HEK293 (cell line): ENCODE measurements around the gene TMEM240.

Source experiments
- CTCF ChIA-PET: fragments of 350-600 bp; formaldehyde crosslinking; extraction: SDS; loops from one replicate; lab custom pipeline; 2021; ENCODE audit warnings: antibody characterized with exemption; lab: Yijun Ruan, JAX
- POLR2A ChIA-PET: fragments of 300-600 bp; formaldehyde crosslinking; extraction: SDS; loops from one replicate; lab custom pipeline; 2020; ENCODE audit warnings: antibody characterized with exemption, inconsistent platforms; lab: Yijun Ruan, JAX
- H3K27ac ChIP-seq: fragments of 200-500 bp; sonication (Bioruptor generic); 2 replicates; pipeline ENCODE4 v1.5.1; 2014; ENCODE audit warnings: low read depth, low read length, control low read depth, inconsistent platforms; ENCODE audit errors: extremely low read depth
- H3K36me3 ChIP-seq, 2 experiments: fragments of 200-500 bp in 1 of 2; sonication (Bioruptor generic) in 1 of 2; 1 replicate in 1 of 2; 2 replicates in 1 of 2; pipeline ENCODE4 v1.5.1; 2014 to 2017; ENCODE audit warnings: inconsistent platforms in 2 of 2, low read length in 2 of 2; ENCODE audit not compliant: control insufficient read depth in 2 of 2, insufficient read depth in 1 of 2
- H3K4me1 ChIP-seq: fragments of 200-500 bp; sonication (Bioruptor generic); 2 replicates; pipeline ENCODE4 v1.5.1; 2014; ENCODE audit warnings: mild to moderate bottlenecking, low read length, inconsistent platforms; ENCODE audit not compliant: control insufficient read depth, insufficient read depth
- H3K4me3 ChIP-seq: 2 replicates; pipeline ENCODE4 v1.5.1; 2011; ENCODE audit warnings: low read depth, mild to moderate bottlenecking, control low read depth, low read length, moderate library complexity
- H3K9me3 ChIP-seq: fragments of 200-500 bp; sonication (Bioruptor generic); 2 replicates; pipeline ENCODE4 v1.5.1; 2014; ENCODE audit warnings: low read depth, low read length, inconsistent platforms; ENCODE audit not compliant: control insufficient read depth, insufficient read depth
- AEBP2 ChIP-seq: fragments of 450-650 bp; formaldehyde crosslinking; IDR thresholded peaks from 2 replicates; pipeline ENCODE4 v1.5.1; 2016; ENCODE audit warnings: missing biosample characterization, missing genetic modification characterization, borderline replicate concordance
- KLF10 ChIP-seq: fragments of 450-650 bp; IDR thresholded peaks from 2 replicates; pipeline ENCODE4 v1.5.1; 2018; ENCODE audit warnings: missing biosample characterization, mild to moderate bottlenecking, missing genetic modification characterization
- MYNN ChIP-seq: fragments of 450-650 bp; formaldehyde crosslinking; IDR thresholded peaks from 2 replicates; pipeline ENCODE4 v1.5.1; 2016; ENCODE audit warnings: missing biosample characterization, missing genetic modification characterization, borderline replicate concordance
- OVOL3 ChIP-seq: fragments of 450-650 bp; formaldehyde crosslinking; IDR thresholded peaks from 2 replicates; pipeline ENCODE4 v1.5.1; 2016; ENCODE audit warnings: missing biosample characterization, missing genetic modification characterization
- SCRT2 ChIP-seq: fragments of 450-650 bp; formaldehyde crosslinking; IDR thresholded peaks from 2 replicates; pipeline ENCODE4 v1.5.1; 2016; ENCODE audit warnings: missing biosample characterization, missing genetic modification characterization
- SP7 ChIP-seq: fragments of 450-650 bp; formaldehyde crosslinking; IDR thresholded peaks from 2 replicates; pipeline ENCODE4 v1.5.1; 2016; ENCODE audit warnings: missing biosample characterization, missing genetic modification characterization
- TSHZ1 ChIP-seq: fragments of 450-650 bp; formaldehyde crosslinking; IDR thresholded peaks from 2 replicates; pipeline ENCODE4 v1.5.1; 2016; ENCODE audit warnings: missing biosample characterization, missing genetic modification characterization, borderline replicate concordance
- ZBTB48 ChIP-seq: fragments of 450-650 bp; formaldehyde crosslinking; IDR thresholded peaks from 2 replicates; pipeline ENCODE4 v1.5.1; 2016; ENCODE audit warnings: missing biosample characterization, missing genetic modification characterization
- ZBTB49 ChIP-seq: fragments of 450-650 bp; formaldehyde crosslinking; IDR thresholded peaks from 2 replicates; pipeline ENCODE4 v1.5.1; 2016; ENCODE audit warnings: missing biosample characterization, missing genetic modification characterization, low read depth
- ZBTB7A ChIP-seq: fragments of 450-650 bp; formaldehyde crosslinking; IDR thresholded peaks from 2 replicates; pipeline ENCODE4 v1.5.1; 2016; ENCODE audit warnings: low read depth, missing biosample characterization, missing genetic modification characterization
- ZFHX2 ChIP-seq: fragments of 450-650 bp; formaldehyde crosslinking; conservative IDR thresholded peaks from 2 replicates; pipeline ENCODE4 v1.5.1; 2016; ENCODE audit warnings: missing biosample characterization, missing genetic modification characterization
- ZNF146 ChIP-seq: fragments of 450-650 bp; formaldehyde crosslinking; IDR thresholded peaks from 2 replicates; pipeline ENCODE4 v1.5.1; 2016; ENCODE audit warnings: missing biosample characterization, missing genetic modification characterization
- ZNF16 ChIP-seq: fragments of 450-650 bp; formaldehyde crosslinking; IDR thresholded peaks from 2 replicates; pipeline ENCODE4 v1.5.1; 2016; ENCODE audit warnings: low read depth, missing biosample characterization, missing genetic modification characterization
- ZNF169 ChIP-seq: fragments of 450-650 bp; formaldehyde crosslinking; IDR thresholded peaks from 2 replicates; pipeline ENCODE4 v1.5.1; 2016; ENCODE audit warnings: missing biosample characterization, missing genetic modification characterization
- ZNF184 ChIP-seq: fragments of 450-650 bp; IDR thresholded peaks from 2 replicates; pipeline ENCODE4 v1.5.1; 2018; ENCODE audit warnings: missing biosample characterization, mild to moderate bottlenecking, missing genetic modification characterization
- ZNF248 ChIP-seq: fragments of 450-650 bp; formaldehyde crosslinking; IDR thresholded peaks from 2 replicates; pipeline ENCODE4 v1.5.1; 2017; ENCODE audit warnings: missing biosample characterization, missing genetic modification characterization
- ZNF324 ChIP-seq: fragments of 450-650 bp; formaldehyde crosslinking; IDR thresholded peaks from 2 replicates; pipeline ENCODE4 v1.5.1; 2016; ENCODE audit warnings: missing biosample characterization, missing genetic modification characterization
- ZNF404 ChIP-seq: fragments of 450-650 bp; formaldehyde crosslinking; IDR thresholded peaks from 2 replicates; pipeline ENCODE4 v1.5.1; 2017; ENCODE audit warnings: missing biosample characterization, missing genetic modification characterization
- ZNF558 ChIP-seq: fragments of 450-650 bp; formaldehyde crosslinking; IDR thresholded peaks from 2 replicates; pipeline ENCODE4 v1.5.1; 2016; ENCODE audit warnings: missing biosample characterization, missing genetic modification characterization
- ZNF600 ChIP-seq: fragments of 450-650 bp; formaldehyde crosslinking; IDR thresholded peaks from 2 replicates; pipeline ENCODE4 v1.5.1; 2016; ENCODE audit warnings: missing biosample characterization, missing genetic modification characterization
- ZNF610 ChIP-seq: fragments of 450-650 bp; formaldehyde crosslinking; IDR thresholded peaks from 2 replicates; pipeline ENCODE4 v1.5.1; 2016; ENCODE audit warnings: missing biosample characterization, missing genetic modification characterization, borderline replicate concordance
- ZNF621 ChIP-seq: fragments of 450-650 bp; formaldehyde crosslinking; IDR thresholded peaks from 2 replicates; pipeline ENCODE4 v1.5.1; 2017; ENCODE audit warnings: missing biosample characterization, missing genetic modification characterization
- ZNF785 ChIP-seq: fragments of 450-650 bp; formaldehyde crosslinking; IDR thresholded peaks from 2 replicates; pipeline ENCODE4 v1.5.1; 2016; ENCODE audit warnings: missing biosample characterization, missing genetic modification characterization
- ZNF830 ChIP-seq: fragments of 450-650 bp; IDR thresholded peaks from 2 replicates; pipeline ENCODE4 v1.5.0; 2018; ENCODE audit warnings: missing biosample characterization, missing genetic modification characterization, low read depth, mild to moderate bottlenecking, moderate library complexity
- TF ChIP-seq, protein P1 (sequence below): sonication (generic); formaldehyde crosslinking; IDR thresholded peaks from 2 replicates; pipeline ENCODE4 v1.8.1; 2022; ENCODE audit warnings: mild to moderate bottlenecking, moderate library complexity, missing genetic modification reagents
- TF ChIP-seq, protein P2 (sequence below): fragments of 450-650 bp; formaldehyde crosslinking; IDR thresholded peaks from 2 replicates; pipeline ENCODE4 v1.5.1; 2016; ENCODE audit warnings: missing biosample characterization, missing genetic modification characterization
- TF ChIP-seq, protein P3 (sequence below): fragments of 450-650 bp; formaldehyde crosslinking; IDR thresholded peaks from 2 replicates; pipeline ENCODE4 v1.5.1; 2016; ENCODE audit warnings: missing biosample characterization, missing genetic modification characterization

TMEM240 gene

DNA sequence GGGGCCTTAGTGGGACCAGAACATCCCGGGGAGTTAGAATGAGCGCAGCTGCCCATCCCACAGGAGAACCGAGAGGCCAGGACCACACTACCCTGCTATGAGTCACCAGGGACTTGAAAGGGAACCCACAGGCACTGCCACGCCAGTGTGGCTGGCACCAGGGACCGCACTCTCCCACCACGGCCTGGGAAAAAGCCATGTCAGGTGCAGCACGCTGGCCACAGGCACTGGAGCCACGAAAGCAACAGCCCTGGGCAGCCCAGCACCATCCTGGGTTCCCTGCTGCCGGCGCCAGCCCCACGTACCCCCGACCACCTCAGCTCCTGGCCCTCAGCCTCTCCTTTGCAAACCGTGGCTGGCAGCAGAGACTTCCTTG, 14.1 kb upstream of the TMEM240 start:
- no peaks in the 10 kb centered on the region for H3K9me3 ChIP-seq
- POLR2A ChIA-PET: no interaction called here
- H3K27ac ChIP-seq: peak overlapping the region; percentile 12; the same call in 1 of the 2 replicates
- H3K4me1 ChIP-seq: no peaks in the 10 kb centered on the region; the same call in 1 of the 2 replicates
- no peak overlapping the region for H3K4me3 ChIP-seq
- CTCF ChIA-PET: interaction anchor here (0.6 to 0.9 kb wide), 3 partner anchors 111 to 434 kb away, joined by 3 to 4 read pairs (median 3); no protein-coding TSS in a partner anchor
- peaks cover 0 to 38% of the 10 kb centered on the region in 2 experiments; a peak in 2 of 3 replicates for H3K36me3 ChIP-seq
- TF ChIP-seq OVOL3 (tag by site-specific recombination) (no peak), KLF10 (tag by site-specific recombination) (no peak), SP7 (tag by site-specific recombination) (no peak), SCRT2 (tag by site-specific recombination) (peak; percentile 48; the same call in 1 of the 2 replicates), ZNF16 (tag by site-specific recombination) (no peak), ZFHX2 (tag by site-specific recombination) (no peak), ZNF600 (tag by site-specific recombination) (peak; percentile 66; the same call in 1 of the 2 replicates), ZNF558 (tag by site-specific recombination) (no peak), ZNF184 (no peak), ZNF248 (tag by site-specific recombination) (no peak), MYNN (no peak), ZNF621 (tag by site-specific recombination) (no peak), ZNF830 (tag by site-specific recombination) (no peak), ZNF169 (0 out of 2 replicates have a peak, but pooled peaks have one; percentile 39), ZNF785 (tag by site-specific recombination) (no peak), ZNF610 (tag by site-specific recombination) (no peak), ZBTB48 (tag by site-specific recombination) (peak; percentile 52; the same call in 1 of the 2 replicates), ZNF324 (tag by site-specific recombination) (no peak), ZBTB7A (no peak), TSHZ1 (tag by site-specific recombination) (no peak), ZBTB49 (tag by site-specific recombination) (no peak), ZNF146 (tag by site-specific recombination) (no peak), ZNF404 (tag by site-specific recombination) (no peak), AEBP2 (tag by site-specific recombination) (no peak)
- TF ChIP-seq, protein P1, sequence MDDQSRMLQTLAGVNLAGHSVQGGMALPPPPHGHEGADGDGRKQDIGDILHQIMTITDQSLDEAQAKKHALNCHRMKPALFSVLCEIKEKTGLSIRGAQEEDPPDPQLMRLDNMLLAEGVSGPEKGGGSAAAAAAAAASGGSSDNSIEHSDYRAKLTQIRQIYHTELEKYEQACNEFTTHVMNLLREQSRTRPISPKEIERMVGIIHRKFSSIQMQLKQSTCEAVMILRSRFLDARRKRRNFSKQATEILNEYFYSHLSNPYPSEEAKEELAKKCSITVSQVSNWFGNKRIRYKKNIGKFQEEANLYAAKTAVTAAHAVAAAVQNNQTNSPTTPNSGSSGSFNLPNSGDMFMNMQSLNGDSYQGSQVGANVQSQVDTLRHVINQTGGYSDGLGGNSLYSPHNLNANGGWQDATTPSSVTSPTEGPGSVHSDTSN (CRISPR knock-in tag): no peak
- TF ChIP-seq, protein P2, sequence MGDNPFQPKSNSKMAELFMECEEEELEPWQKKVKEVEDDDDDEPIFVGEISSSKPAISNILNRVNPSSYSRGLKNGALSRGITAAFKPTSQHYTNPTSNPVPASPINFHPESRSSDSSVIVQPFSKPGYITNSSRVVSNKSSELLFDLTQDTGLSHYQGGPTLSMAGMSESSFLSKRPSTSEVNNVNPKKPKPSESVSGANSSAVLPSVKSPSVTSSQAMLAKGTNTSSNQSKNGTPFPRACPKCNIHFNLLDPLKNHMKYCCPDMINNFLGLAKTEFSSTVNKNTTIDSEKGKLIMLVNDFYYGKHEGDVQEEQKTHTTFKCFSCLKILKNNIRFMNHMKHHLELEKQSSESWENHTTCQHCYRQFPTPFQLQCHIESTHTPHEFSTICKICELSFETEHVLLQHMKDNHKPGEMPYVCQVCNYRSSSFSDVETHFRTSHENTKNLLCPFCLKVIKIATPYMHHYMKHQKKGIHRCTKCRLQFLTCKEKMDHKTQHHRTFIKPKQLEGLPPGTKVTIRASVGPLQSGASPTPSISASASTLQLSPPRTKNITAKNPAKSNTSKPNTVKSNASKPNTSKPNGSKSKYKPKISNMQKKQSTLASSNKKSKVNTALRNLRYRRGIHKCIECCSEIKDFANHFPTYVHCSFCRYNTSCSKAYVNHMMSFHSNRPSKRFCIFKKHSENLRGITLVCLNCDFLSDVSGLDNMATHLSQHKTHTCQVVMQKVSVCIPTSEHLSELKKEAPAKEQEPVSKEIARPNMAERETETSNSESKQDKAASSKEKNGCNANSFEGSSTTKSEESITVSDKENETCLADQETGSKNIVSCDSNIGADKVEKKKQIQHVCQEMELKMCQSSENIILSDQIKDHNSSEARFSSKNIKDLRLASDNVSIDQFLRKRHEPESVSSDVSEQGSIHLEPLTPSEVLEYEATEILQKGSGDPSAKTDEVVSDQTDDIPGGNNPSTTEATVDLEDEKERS (tag by site-specific recombination): no peak
- TF ChIP-seq, protein P3, sequence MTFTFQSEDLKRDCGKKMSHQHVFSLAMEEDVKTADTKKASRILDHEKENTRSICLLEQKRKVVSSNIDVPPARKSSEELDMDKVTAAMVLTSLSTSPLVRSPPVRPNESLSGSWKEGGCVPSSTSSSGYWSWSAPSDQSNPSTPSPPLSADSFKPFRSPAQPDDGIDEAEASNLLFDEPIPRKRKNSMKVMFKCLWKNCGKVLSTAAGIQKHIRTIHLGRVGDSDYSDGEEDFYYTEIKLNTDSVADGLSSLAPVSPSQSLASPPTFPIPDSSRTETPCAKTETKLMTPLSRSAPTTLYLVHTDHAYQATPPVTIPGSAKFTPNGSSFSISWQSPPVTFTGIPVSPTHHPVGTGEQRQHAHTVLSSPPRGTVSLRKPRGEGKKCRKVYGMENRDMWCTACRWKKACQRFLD: no peak
